ENCODE data around the gene NUMB.
"Not testable (repeated sequence)": the region's sequence is repeated elsewhere in the genome, so short reads cannot be mapped to it uniquely, and the experiment has no call there.

The NUMB gene

GRCh38 chr14:73423092-73423491 is 35.3 kb downstream of the NUMB start:
- Mint-ChIP-seq H3K4me1 (ENCODE audit: low read depth) (peaks cover 39% of the 10 kb centered on the region), H3K27ac (peak overlapping the region; percentile 52), H3K36me3 (ENCODE audit: low read depth) (peaks cover 29% of the 10 kb centered on the region)
- H3K27me3 Mint-ChIP-seq, H3K4me3 Mint-ChIP-seq, H3K9me3 Mint-ChIP-seq: not testable (repeated sequence)
- intact Hi-C loops (cut with micrococcal nuclease), result loop anchor here (5.0 kb wide), 1 partner anchor 34 kb away; the partner anchor contains the start of gene NUMB

- no peaks in the 10 kb centered on the region for H3K27me3 Mint-ChIP-seq
- intact Hi-C loops (cut with micrococcal nuclease), result loop anchor here (5.0 kb wide), 1 partner anchor 35 kb away; the partner anchor contains the start of gene NUMB
- H3K27ac Mint-ChIP-seq, result peak overlapping the region; percentile 31
- H3K36me3 Mint-ChIP-seq (ENCODE audit: low read depth), result peaks cover 29% of the 10 kb centered on the region
- no peak overlapping the region for H3K4me3 Mint-ChIP-seq
- H3K9me3 Mint-ChIP-seq, result no peaks in the 10 kb centered on the region
- peaks cover 35% of the 10 kb centered on the region for H3K4me1 Mint-ChIP-seq (ENCODE audit: low read depth)
Measured at GRCh38 chr14:73422515-73422914, 35.8 kb downstream of the NUMB start.

GRCh38 chr14:73418227-73418626 is 40.1 kb downstream of the NUMB start:
- Mint-ChIP-seq H3K4me3 (no peak overlapping the region), H3K36me3 (ENCODE audit: low read depth) (peaks cover 39% of the 10 kb centered on the region), H3K4me1 (ENCODE audit: low read depth) (peaks cover 33% of the 10 kb centered on the region), H3K27ac (no peak overlapping the region), H3K9me3 (no peaks in the 10 kb centered on the region), H3K27me3 (no peaks in the 10 kb centered on the region)
- intact Hi-C loops (cut with micrococcal nuclease), result no loop called here

- peaks cover 46% of the 10 kb centered on the region for H3K36me3 Mint-ChIP-seq (ENCODE audit: low read depth)
- H3K27me3 Mint-ChIP-seq; H3K4me3 Mint-ChIP-seq; H3K27ac Mint-ChIP-seq; H3K4me1 Mint-ChIP-seq (ENCODE audit: low read depth); intact Hi-C loops (cut with micrococcal nuclease); H3K9me3 Mint-ChIP-seq: not testable (repeated sequence)
Measured at GRCh38 chr14:73406248-73406647, 52.1 kb downstream of the NUMB start.

- Mint-ChIP-seq H3K27ac (no peak overlapping the region), H3K36me3 (ENCODE audit: low read depth) (peaks cover 35% of the 10 kb centered on the region), H3K4me1 (ENCODE audit: low read depth) (no peaks in the 10 kb centered on the region), H3K9me3 (no peaks in the 10 kb centered on the region), H3K27me3 (no peaks in the 10 kb centered on the region), H3K4me3 (no peak overlapping the region)
- intact Hi-C loops (cut with micrococcal nuclease), result no loop called here
Measured at GRCh38 chr14:73403181-73403752, 55.1 kb downstream of the NUMB start.

- intact Hi-C loops (cut with micrococcal nuclease), result no loop called here
Measured at GRCh38 chr14:73402579-73402978, 55.8 kb downstream of the NUMB start.

GRCh38 chr14:73397810-73398209 is 60.5 kb downstream of the NUMB start:
- Mint-ChIP-seq H3K27ac (no peak overlapping the region), H3K27me3 (no peaks in the 10 kb centered on the region), H3K4me3 (no peak overlapping the region), H3K4me1 (ENCODE audit: low read depth) (peaks cover 4% of the 10 kb centered on the region), H3K9me3 (no peaks in the 10 kb centered on the region), H3K36me3 (ENCODE audit: low read depth) (peaks cover 22% of the 10 kb centered on the region)
- intact Hi-C loops (cut with micrococcal nuclease), result no loop called here

More at GRCh38 chr14:73402579-73402978, 55.8 kb downstream of the NUMB start:
- Mint-ChIP-seq H3K27ac (no peak overlapping the region), H3K4me3 (no peak overlapping the region), H3K36me3 (ENCODE audit: low read depth) (peaks cover 29% of the 10 kb centered on the region), H3K27me3 (no peaks in the 10 kb centered on the region), H3K9me3 (no peaks in the 10 kb centered on the region), H3K4me1 (ENCODE audit: low read depth) (no peaks in the 10 kb centered on the region)

- intact Hi-C loops (cut with micrococcal nuclease), result no loop called here
- H3K27ac Mint-ChIP-seq, result no peak overlapping the region
- peaks cover 9% of the 10 kb centered on the region for H3K4me1 Mint-ChIP-seq (ENCODE audit: low read depth)
- no peaks in the 10 kb centered on the region for H3K27me3 Mint-ChIP-seq
- H3K9me3 Mint-ChIP-seq, result no peaks in the 10 kb centered on the region
- peaks cover 15% of the 10 kb centered on the region for H3K36me3 Mint-ChIP-seq (ENCODE audit: low read depth)
- H3K4me3 Mint-ChIP-seq, result no peak overlapping the region
Measured at GRCh38 chr14:73394317-73394716, 64.0 kb downstream of the NUMB start.

GRCh38 chr14:73393375-73393774 is 65.0 kb downstream of the NUMB start:
- Mint-ChIP-seq H3K4me1 (ENCODE audit: low read depth) (peaks cover 9% of the 10 kb centered on the region), H3K36me3 (ENCODE audit: low read depth) (peaks cover 13% of the 10 kb centered on the region), H3K9me3 (no peaks in the 10 kb centered on the region), H3K27ac (no peak overlapping the region), H3K27me3 (no peaks in the 10 kb centered on the region), H3K4me3 (no peak overlapping the region)
- intact Hi-C loops (cut with micrococcal nuclease), result no loop called here

GRCh38 chr14:73392329-73393257 is 65.8 kb downstream of the NUMB start:
- intact Hi-C loops (cut with micrococcal nuclease), result no loop called here
- Mint-ChIP-seq H3K4me3 (no peak overlapping the region), H3K27ac (no peak overlapping the region), H3K36me3 (ENCODE audit: low read depth) (peaks cover 13% of the 10 kb centered on the region), H3K9me3 (no peaks in the 10 kb centered on the region), H3K27me3 (no peaks in the 10 kb centered on the region), H3K4me1 (ENCODE audit: low read depth) (peaks cover 9% of the 10 kb centered on the region)

GRCh38 chr14:73387860-73388259 is 70.5 kb downstream of the NUMB start:
- Mint-ChIP-seq H3K4me1 (ENCODE audit: low read depth) (peaks cover 12% of the 10 kb centered on the region), H3K36me3 (ENCODE audit: low read depth) (peaks cover 24% of the 10 kb centered on the region), H3K27ac (peak overlapping the region; percentile 40)
- H3K9me3 Mint-ChIP-seq; H3K4me3 Mint-ChIP-seq; H3K27me3 Mint-ChIP-seq; intact Hi-C loops (cut with micrococcal nuclease): not testable (repeated sequence)

- Mint-ChIP-seq H3K9me3 (no peaks in the 10 kb centered on the region), H3K4me3 (no peak overlapping the region), H3K27me3 (no peaks in the 10 kb centered on the region), H3K4me1 (ENCODE audit: low read depth) (peaks cover 11% of the 10 kb centered on the region), H3K36me3 (ENCODE audit: low read depth) (peaks cover 30% of the 10 kb centered on the region), H3K27ac (no peak overlapping the region)
- intact Hi-C loops (cut with micrococcal nuclease), result no loop called here
Measured at GRCh38 chr14:73386342-73386741, 72.0 kb downstream of the NUMB start.

GRCh38 chr14:73385021-73385420 is 73.3 kb downstream of the NUMB start:
- Mint-ChIP-seq H3K36me3 (ENCODE audit: low read depth) (peaks cover 33% of the 10 kb centered on the region), H3K4me1 (ENCODE audit: low read depth) (peaks cover 14% of the 10 kb centered on the region)
- H3K27ac Mint-ChIP-seq; H3K4me3 Mint-ChIP-seq; H3K9me3 Mint-ChIP-seq; H3K27me3 Mint-ChIP-seq; intact Hi-C loops (cut with micrococcal nuclease): not testable (repeated sequence)

GRCh38 chr14:73383356-73383755 is 75.0 kb downstream of the NUMB start:
- no peaks in the 10 kb centered on the region for H3K27me3 Mint-ChIP-seq
- H3K9me3 Mint-ChIP-seq, result no peaks in the 10 kb centered on the region
- peaks cover 14% of the 10 kb centered on the region for H3K4me1 Mint-ChIP-seq (ENCODE audit: low read depth)
- intact Hi-C loops (cut with micrococcal nuclease), result no loop called here
- no peak overlapping the region for H3K27ac Mint-ChIP-seq
- H3K36me3 Mint-ChIP-seq (ENCODE audit: low read depth), result peaks cover 43% of the 10 kb centered on the region
- H3K4me3 Mint-ChIP-seq, result no peak overlapping the region
